ENCODE data around the gene OCA2. TPM values are rescaled to one million over a fixed set of nuclear protein-coding genes. Genes with fewer than 3 reads are reported as not detected.

Gene OCA2
- polyA plus RNA-seq, 1 donor (not counting 4 experiments of a cell fraction or from before 2014, with no cell fraction given), result 0.05 TPM

- dilution Hi-C loops (cut with MboI; ENCODE audit: extremely low pct_ligation_motif_present, low sequenced_read_pairs), result no loop called here
- Histone ChIP-seq H2AFZ (ENCODE audit: control insufficient read depth, low read length) (no peak overlapping the region), H3K9me1 (ENCODE audit: control insufficient read depth, extremely low read depth, insufficient read depth, low read length) (no peaks in the 10 kb centered on the region), H3K4me1 (ENCODE audit: control insufficient read depth, extremely low read depth, insufficient read depth, low read length) (no peaks in the 10 kb centered on the region), H3K36me3 (ENCODE audit: control insufficient read depth in 2 of 2, extremely low read depth in 1 of 2, insufficient read depth in 2 of 2, low read length in 2 of 2) (no peaks in the 10 kb centered on the region), H3K4me2 (ENCODE audit: control insufficient read depth, extremely low read depth, insufficient read depth, low read depth, low read length) (no peak overlapping the region), H3K4me3 (ENCODE audit: control insufficient read depth in 2 of 3, extremely low read depth in 1 of 3, insufficient read depth in 2 of 3, low read depth in 1 of 3, low read length in 3 of 3) (no peak overlapping the region), H3K27ac (ENCODE audit: control insufficient read depth, insufficient read depth, low read length) (no peak overlapping the region), H3K9me3 (ENCODE audit: control insufficient read depth, low read depth, low read length) (no peaks in the 10 kb centered on the region), H3K79me2 (ENCODE audit: control insufficient read depth, insufficient read depth, low read length) (no peaks in the 10 kb centered on the region), H4K20me1 (ENCODE audit: control insufficient read depth, extremely low read depth, insufficient read depth, low read length) (no peaks in the 10 kb centered on the region), H3K9ac (ENCODE audit: control insufficient read depth, extremely low read depth, insufficient read depth, low read length) (no peak overlapping the region), H3K27me3 (ENCODE audit: control insufficient read depth, extremely low read depth, insufficient read depth, low read length) (no peaks in the 10 kb centered on the region)
- no peak for TF ChIP-seq EZH2 (IDR thresholded peaks at IDR 0.05; ENCODE audit: low read length)
- TF ChIP-seq, protein P1, sequence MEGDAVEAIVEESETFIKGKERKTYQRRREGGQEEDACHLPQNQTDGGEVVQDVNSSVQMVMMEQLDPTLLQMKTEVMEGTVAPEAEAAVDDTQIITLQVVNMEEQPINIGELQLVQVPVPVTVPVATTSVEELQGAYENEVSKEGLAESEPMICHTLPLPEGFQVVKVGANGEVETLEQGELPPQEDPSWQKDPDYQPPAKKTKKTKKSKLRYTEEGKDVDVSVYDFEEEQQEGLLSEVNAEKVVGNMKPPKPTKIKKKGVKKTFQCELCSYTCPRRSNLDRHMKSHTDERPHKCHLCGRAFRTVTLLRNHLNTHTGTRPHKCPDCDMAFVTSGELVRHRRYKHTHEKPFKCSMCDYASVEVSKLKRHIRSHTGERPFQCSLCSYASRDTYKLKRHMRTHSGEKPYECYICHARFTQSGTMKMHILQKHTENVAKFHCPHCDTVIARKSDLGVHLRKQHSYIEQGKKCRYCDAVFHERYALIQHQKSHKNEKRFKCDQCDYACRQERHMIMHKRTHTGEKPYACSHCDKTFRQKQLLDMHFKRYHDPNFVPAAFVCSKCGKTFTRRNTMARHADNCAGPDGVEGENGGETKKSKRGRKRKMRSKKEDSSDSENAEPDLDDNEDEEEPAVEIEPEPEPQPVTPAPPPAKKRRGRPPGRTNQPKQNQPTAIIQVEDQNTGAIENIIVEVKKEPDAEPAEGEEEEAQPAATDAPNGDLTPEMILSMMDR (optimal IDR thresholded peaks at IDR 0.05 in 1 of 3, IDR thresholded peaks at IDR 0.05 in 1 of 3, conservative IDR thresholded peaks at IDR 0.05 in 1 of 3; ENCODE audit: extremely low read depth in 1 of 3, insufficient read depth in 2 of 3, low read length in 3 of 3), result no peak
- FAIRE-seq (no peak), DNase-seq (ENCODE audit: low read depth, low spot score) (no peak)
These were observed 302.5 kb downstream of the OCA2 start for GRCh38 chr15:27796405-27797320.

GRCh38 chr15:27792756-27793264 lies 306.3 kb downstream of the OCA2 start:
- Histone ChIP-seq H3K9me3 (ENCODE audit: control insufficient read depth, low read depth, low read length) (no peaks in the 10 kb centered on the region), H2AFZ (ENCODE audit: control insufficient read depth, low read length) (no peak overlapping the region), H3K4me2 (ENCODE audit: control insufficient read depth, extremely low read depth, insufficient read depth, low read depth, low read length) (no peak overlapping the region), H3K79me2 (ENCODE audit: control insufficient read depth, insufficient read depth, low read length) (no peaks in the 10 kb centered on the region), H3K27me3 (ENCODE audit: control insufficient read depth, extremely low read depth, insufficient read depth, low read length) (no peaks in the 10 kb centered on the region), H3K9ac (ENCODE audit: control insufficient read depth, extremely low read depth, insufficient read depth, low read length) (no peak overlapping the region), H3K4me3 (ENCODE audit: control insufficient read depth in 2 of 3, extremely low read depth in 1 of 3, insufficient read depth in 2 of 3, low read depth in 1 of 3, low read length in 3 of 3) (no peak overlapping the region), H4K20me1 (ENCODE audit: control insufficient read depth, extremely low read depth, insufficient read depth, low read length) (no peaks in the 10 kb centered on the region), H3K36me3 (ENCODE audit: control insufficient read depth in 2 of 2, extremely low read depth in 1 of 2, insufficient read depth in 2 of 2, low read length in 2 of 2) (no peaks in the 10 kb centered on the region), H3K27ac (ENCODE audit: control insufficient read depth, insufficient read depth, low read length) (no peak overlapping the region), H3K4me1 (ENCODE audit: control insufficient read depth, extremely low read depth, insufficient read depth, low read length) (no peaks in the 10 kb centered on the region), H3K9me1 (ENCODE audit: control insufficient read depth, extremely low read depth, insufficient read depth, low read length) (no peaks in the 10 kb centered on the region)
- TF ChIP-seq, protein P1 (optimal IDR thresholded peaks at IDR 0.05 in 1 of 3, IDR thresholded peaks at IDR 0.05 in 1 of 3, conservative IDR thresholded peaks at IDR 0.05 in 1 of 3; ENCODE audit: extremely low read depth in 1 of 3, insufficient read depth in 2 of 3, low read length in 3 of 3), result no peak
- no peak for TF ChIP-seq EZH2 (IDR thresholded peaks at IDR 0.05; ENCODE audit: low read length)
- FAIRE-seq, result no peak
- dilution Hi-C loops (cut with MboI; ENCODE audit: extremely low pct_ligation_motif_present, low sequenced_read_pairs), result no loop called here
- DNase-seq (ENCODE audit: low read depth, low spot score), result no peak
